PC-9 (cell line): ENCODE results near the gene ST8SIA2. TPM values are rescaled to one million over a fixed set of nuclear protein-coding genes. Genes with fewer than 3 reads are reported as not detected.

Experiments
- BruUV-seq: library from RNA; stranded (reverse); fragments of 400-500 nt; replicated peaks from 2 replicates; lab custom pipeline; 2021; lab: Mats Ljungman, UMichigan
- CTCF ChIA-PET: fragments of 300-600 bp; sonication (Branson Sonifier 250); formaldehyde crosslinking; loops from one replicate; lab custom pipeline; 2022; ENCODE audit warnings: antibody characterized with exemption; lab: Charles Lee
- POLR2A ChIA-PET: fragments of 300-600 bp; sonication (Branson Sonifier 250); formaldehyde crosslinking; loops from one replicate; lab custom pipeline; 2022; ENCODE audit warnings: antibody characterized with exemption; ENCODE audit not compliant: unreplicated experiment; lab: Charles Lee
- DNase-seq, 2 experiments: peaks; one replicate each; pipeline versions ENCODE4 v3.0.0 to v3.0.0-alpha.2; 2015 to 2022; ENCODE audit warnings: mixed read lengths in 1 of 2
- H2AFZ ChIP-seq: fragments of 200-600 bp; sonication (generic); 2 replicates; pipeline ENCODE4 v1.8.1; 2017; ENCODE audit warnings: antibody characterized with exemption
- H3F3A ChIP-seq: fragments of 200-600 bp; sonication (generic); 2 replicates; pipeline ENCODE4 v1.8.1; 2017; ENCODE audit warnings: antibody characterized with exemption, mild to moderate bottlenecking, low read depth; ENCODE audit not compliant: insufficient read depth
- H3K27ac ChIP-seq: fragments of 200-600 bp; sonication (generic); 2 replicates; pipeline ENCODE4 v1.6.1; 2016; ENCODE audit warnings: mixed run types
- H3K27me3 ChIP-seq: fragments of 200-600 bp; sonication (generic); 2 replicates; pipeline ENCODE4 v1.6.1; 2016; ENCODE audit warnings: low read depth, mixed run types; ENCODE audit not compliant: insufficient read depth
- H3K36me3 ChIP-seq: fragments of 200-600 bp; sonication (generic); 2 replicates; pipeline ENCODE4 v1.6.1; 2016; ENCODE audit warnings: low read depth, mixed run types
- H3K4me1 ChIP-seq: fragments of 200-600 bp; sonication (generic); replicated peaks from 2 replicates; pipeline ENCODE4 v1.6.1; 2016; ENCODE audit warnings: mixed run types; ENCODE audit not compliant: insufficient read depth
- H3K4me2 ChIP-seq: fragments of 200-600 bp; sonication (generic); 2 replicates; pipeline ENCODE4 v1.6.1; 2017; ENCODE audit warnings: mixed run types
- H3K4me3 ChIP-seq: fragments of 200-600 bp; sonication (generic); 2 replicates; pipeline ENCODE4 v1.6.1; 2016; ENCODE audit warnings: mixed run types
- H3K79me2 ChIP-seq: fragments of 200-600 bp; sonication (generic); 2 replicates; pipeline ENCODE4 v1.6.1; 2017; ENCODE audit warnings: low read depth, mixed run types
- H3K9me2 ChIP-seq: fragments of 200-600 bp; sonication (generic); 2 replicates; pipeline ENCODE4 v1.8.1; 2017; ENCODE audit warnings: mild to moderate bottlenecking; ENCODE audit not compliant: insufficient read depth
- H3K9me3 ChIP-seq: fragments of 200-600 bp; sonication (generic); 2 replicates; pipeline ENCODE4 v1.8.1; 2016; ENCODE audit warnings: low read depth; ENCODE audit not compliant: insufficient read depth
- H4K20me1 ChIP-seq: fragments of 200-600 bp; sonication (generic); 2 replicates; pipeline ENCODE4 v1.8.1; 2017; ENCODE audit not compliant: insufficient read depth
- CTCF ChIP-seq: fragments of 200-600 bp; sonication (generic); conservative IDR thresholded peaks from 2 replicates; pipeline ENCODE4 v1.6.1; 2017; ENCODE audit warnings: mixed run types, antibody characterized with exemption, mild to moderate bottlenecking, moderate library complexity
- EZH2 ChIP-seq: fragments of 200-600 bp; sonication (generic); IDR thresholded peaks from 2 replicates; pipeline ENCODE4 v1.8.0; 2017; ENCODE audit warnings: antibody characterized with exemption, low read depth
- intact Hi-C: fragments of 100-400 bp; cut with micrococcal nuclease; formaldehyde crosslinking; loops from one replicate; pipeline ENCODE4 v1.10.0; 2022; ENCODE audit not compliant: unreplicated experiment
- total RNA-seq: library from RNA; stranded (reverse); gene quantifications from 2 replicates; pipeline ENCODE4 v1.2.3, GENCODE V29; 2021

Gene ST8SIA2
- total RNA-seq, 1 experiment from 2014 or later: not detected

GRCh38 chr15:92383519-92384324, 10.0 kb upstream of the ST8SIA2 start:
- ChIA-PET CTCF (no interaction called here), POLR2A (no interaction called here)
- Histone ChIP-seq H3K4me1 (no peaks in the 10 kb centered on the region), H3K27me3 (peaks cover 38% of the 10 kb centered on the region), H4K20me1 (no peaks in the 10 kb centered on the region), H3K4me2 (no peak overlapping the region), H3F3A (no peaks in the 10 kb centered on the region), H3K36me3 (no peaks in the 10 kb centered on the region), H3K4me3 (no peak overlapping the region), H2AFZ (no peak overlapping the region), H3K79me2 (no peaks in the 10 kb centered on the region), H3K9me2 (no peaks in the 10 kb centered on the region), H3K27ac (no peak overlapping the region), H3K9me3 (no peaks in the 10 kb centered on the region)
- no peak for DNase-seq
- BruUV-seq: no TSS peak
- intact Hi-C loops: no loop called here
- no peak for TF ChIP-seq EZH2
- TF ChIP-seq CTCF: no peak

- peaks cover 44% of the 10 kb centered on the region for H3K27me3 ChIP-seq
- no peaks in the 10 kb centered on the region for H4K20me1 ChIP-seq
- no peaks in the 10 kb centered on the region for H3K9me3 ChIP-seq
- no peaks in the 10 kb centered on the region for H3K9me2 ChIP-seq
- H3K79me2 ChIP-seq: no peaks in the 10 kb centered on the region
- no TSS peak for BruUV-seq
- H3K36me3 ChIP-seq: no peaks in the 10 kb centered on the region
- no peaks in the 10 kb centered on the region for H3F3A ChIP-seq
- no peak overlapping the region for H3K27ac ChIP-seq
- H2AFZ ChIP-seq: no peak overlapping the region
- ChIA-PET CTCF (no interaction called here), POLR2A (no interaction called here)
- no peak overlapping the region for H3K4me2 ChIP-seq
- intact Hi-C loops: no loop called here
- H3K4me1 ChIP-seq: no peaks in the 10 kb centered on the region
- no peak for TF ChIP-seq CTCF
- no peak for TF ChIP-seq EZH2
- no peak overlapping the region for H3K4me3 ChIP-seq
- no peak for DNase-seq
These were observed 9.3 kb upstream of the ST8SIA2 start for GRCh38 chr15:92384381-92384780.

GRCh38 chr15:92385096-92385495, 8.6 kb upstream of the ST8SIA2 start:
- TF ChIP-seq CTCF: no peak
- no peak for TF ChIP-seq EZH2
- H3K9me3 ChIP-seq: no peaks in the 10 kb centered on the region
- no peaks in the 10 kb centered on the region for H3K4me1 ChIP-seq
- no peaks in the 10 kb centered on the region for H3K79me2 ChIP-seq
- intact Hi-C loops: no loop called here
- no peaks in the 10 kb centered on the region for H3K9me2 ChIP-seq
- ChIA-PET POLR2A (no interaction called here), CTCF (no interaction called here)
- no peak overlapping the region for H2AFZ ChIP-seq
- no peak for DNase-seq
- no peaks in the 10 kb centered on the region for H4K20me1 ChIP-seq
- BruUV-seq: no TSS peak
- H3K36me3 ChIP-seq: no peaks in the 10 kb centered on the region
- H3F3A ChIP-seq: no peaks in the 10 kb centered on the region
- no peak overlapping the region for H3K4me3 ChIP-seq
- H3K27ac ChIP-seq: no peak overlapping the region
- peaks cover 51% of the 10 kb centered on the region for H3K27me3 ChIP-seq
- no peak overlapping the region for H3K4me2 ChIP-seq
